IMR-90 (cell line): Measurements from ENCODE around the gene TBCA. TPM values are rescaled to one million over a fixed set of nuclear protein-coding genes. Genes with fewer than 3 reads are reported as not detected.

Source experiments
- ATAC-seq: fragments of 200-7000 bp; cut with Tn5 transposase; 2 replicates; pipeline ENCODE4 v1.9.1; 2020; ENCODE audit warnings: low read depth, mild to moderate bottlenecking, moderate library complexity
- BruUV-seq: library from RNA; stranded (reverse); fragments of 400-500 nt; replicated peaks from 2 replicates; lab custom pipeline; 2021; lab: Mats Ljungman, UMichigan
- CTCF ChIA-PET: fragments of 300-600 bp; formaldehyde crosslinking; extraction: SDS; loops from one replicate; lab custom pipeline; 2021; ENCODE audit warnings: antibody characterized with exemption; lab: Yijun Ruan, JAX
- POLR2A ChIA-PET: fragments of 300-600 bp; sonication (Branson Sonifier 250); formaldehyde crosslinking; loops from one replicate; lab custom pipeline; 2022; ENCODE audit warnings: antibody characterized with exemption; ENCODE audit not compliant: unreplicated experiment; lab: Charles Lee
- DNase-seq: peaks from one replicate; pipeline ENCODE4 v3.0.0; 2013
- H2AFZ ChIP-seq: replicated peaks from 2 replicates; pipeline ENCODE3; 2013; ENCODE audit warnings: low read length, mild to moderate bottlenecking; ENCODE audit not compliant: poor library complexity
- H2AK5ac ChIP-seq: 2 replicates; pipeline ENCODE4 v1.6.1; 2013; ENCODE audit warnings: low read depth, low read length, inconsistent platforms
- H2AK9ac ChIP-seq: replicated peaks from 2 replicates; pipeline ENCODE3; 2013; ENCODE audit warnings: mild to moderate bottlenecking, low read depth, low read length, moderate library complexity; ENCODE audit not compliant: poor library complexity
- H2BK120ac ChIP-seq: 2 replicates; pipeline ENCODE4 v1.6.1; 2013; ENCODE audit warnings: low read depth, low read length, inconsistent platforms
- H2BK15ac ChIP-seq: 3 replicates; pipeline ENCODE4 v1.6.1; 2013; ENCODE audit warnings: low read depth, low read length, inconsistent platforms
- H2BK20ac ChIP-seq: 2 replicates; pipeline ENCODE4 v1.6.1; 2013; ENCODE audit warnings: low read depth, mild to moderate bottlenecking, inconsistent platforms, low read length, moderate library complexity
- H2BK5ac ChIP-seq: 2 replicates; pipeline ENCODE4 v1.6.1; 2013; ENCODE audit warnings: mild to moderate bottlenecking, low read depth, low read length, inconsistent platforms; ENCODE audit not compliant: poor library complexity, severe bottlenecking
- H3K14ac ChIP-seq: replicated peaks from 2 replicates; pipeline ENCODE4 v1.6.1; 2013; ENCODE audit warnings: low read depth, low read length, inconsistent platforms
- H3K18ac ChIP-seq: 2 replicates; pipeline ENCODE4 v1.6.1; 2013; ENCODE audit warnings: low read depth, low read length, control low read depth
- H3K23ac ChIP-seq: 2 replicates; pipeline ENCODE4 v1.6.1; 2013; ENCODE audit warnings: low read depth, low read length, inconsistent platforms
- H3K27ac ChIP-seq: 2 replicates; pipeline ENCODE4 v1.5.1; 2013; ENCODE audit warnings: mild to moderate bottlenecking, control low read depth, low read length; ENCODE audit not compliant: insufficient read depth
- H3K27me3 ChIP-seq: 2 replicates; pipeline ENCODE4 v1.6.1; 2013; ENCODE audit warnings: low read length; ENCODE audit not compliant: control insufficient read depth, insufficient read depth
- H3K36me3 ChIP-seq: 2 replicates; pipeline ENCODE4 v1.6.1; 2013; ENCODE audit warnings: low read length, mixed read lengths; ENCODE audit not compliant: control insufficient read depth, insufficient read depth
- H3K4ac ChIP-seq: 2 replicates; pipeline ENCODE4 v1.6.1; 2013; ENCODE audit warnings: low read depth, low read length, inconsistent platforms
- H3K4me1 ChIP-seq: 2 replicates; pipeline ENCODE4 v1.6.1; 2013; ENCODE audit warnings: low read length, mixed read lengths; ENCODE audit not compliant: control insufficient read depth, insufficient read depth
- H3K4me2 ChIP-seq: 2 replicates; pipeline ENCODE4 v1.6.1; 2013; ENCODE audit warnings: low read depth, mild to moderate bottlenecking, control low read depth, low read length, moderate library complexity
- H3K4me3 ChIP-seq: 2 replicates; pipeline ENCODE4 v1.5.1; 2013; ENCODE audit warnings: low read depth, mild to moderate bottlenecking, control low read depth, low read length, moderate library complexity; ENCODE audit not compliant: insufficient read depth
- H3K56ac ChIP-seq: 2 replicates; pipeline ENCODE4 v1.6.1; 2013; ENCODE audit warnings: low read length, inconsistent platforms; ENCODE audit not compliant: insufficient read depth; ENCODE audit errors: extremely low read depth
- H3K79me1 ChIP-seq, 2 experiments: 2 replicates each; pipeline ENCODE4 v1.6.1; 2013; ENCODE audit warnings: low read length in 2 of 2, inconsistent platforms in 1 of 2, low read depth in 1 of 2
- H3K9ac ChIP-seq: 2 replicates; pipeline ENCODE4 v1.6.1; 2013; ENCODE audit warnings: low read depth, low read length, control low read depth
- H3K9me1 ChIP-seq: 2 replicates; pipeline ENCODE4 v1.6.1; 2013; ENCODE audit warnings: low read length, inconsistent platforms; ENCODE audit not compliant: insufficient read depth
- H3K9me3 ChIP-seq: 2 replicates; pipeline ENCODE4 v1.6.1; 2013; ENCODE audit warnings: low read length; ENCODE audit not compliant: control insufficient read depth, insufficient read depth
- H4K20me1 ChIP-seq: 2 replicates; pipeline ENCODE4 v1.6.1; 2013; ENCODE audit warnings: low read length, inconsistent platforms; ENCODE audit not compliant: insufficient read depth
- H4K5ac ChIP-seq: 2 replicates; pipeline ENCODE4 v1.6.1; 2013; ENCODE audit warnings: mild to moderate bottlenecking, low read depth, low read length, control low read depth
- H4K8ac ChIP-seq, 2 experiments: 2 replicates each; pipeline ENCODE4 v1.6.1; 2013; ENCODE audit warnings: low read depth in 2 of 2, low read length in 2 of 2, control low read depth in 1 of 2, inconsistent platforms in 1 of 2
- H4K91ac ChIP-seq: 2 replicates; pipeline ENCODE4 v1.6.1; 2013; ENCODE audit warnings: low read depth, low read length, inconsistent platforms; ENCODE audit not compliant: insufficient read depth
- BHLHE40 ChIP-seq: fragments of 150-350 bp; IDR thresholded peaks from 2 replicates; pipeline ENCODE4 v1.6.1; 2016; ENCODE audit warnings: mild to moderate bottlenecking, low read depth, low read length
- CEBPB ChIP-seq: IDR thresholded peaks from 2 replicates; pipeline ENCODE4 v1.6.1; 2012; ENCODE audit warnings: low read depth, low read length, improper control_type of control experiment
- CHD1 ChIP-seq: IDR thresholded peaks from 2 replicates; pipeline ENCODE4 v1.6.1; 2012; ENCODE audit warnings: low read depth, low read length, improper control_type of control experiment
- CTCF ChIP-seq: conservative IDR thresholded peaks from 2 replicates; pipeline ENCODE4 v1.5.1; 2012; ENCODE audit warnings: mild to moderate bottlenecking, low read depth, low read length, improper control_type of control experiment
- FOS ChIP-seq: fragments of 150-350 bp; IDR thresholded peaks from 2 replicates; pipeline ENCODE4 v1.6.1; 2016; ENCODE audit warnings: low read depth, low read length
- MAFK ChIP-seq: IDR thresholded peaks from 2 replicates; pipeline ENCODE4 v1.6.1; 2012; ENCODE audit warnings: low read depth, low read length, improper control_type of control experiment
- MAZ ChIP-seq: IDR thresholded peaks from 2 replicates; pipeline ENCODE4 v1.6.1; 2012; ENCODE audit warnings: low read depth, mild to moderate bottlenecking, low read length, improper control_type of control experiment, moderate library complexity, borderline replicate concordance
- MXI1 ChIP-seq: IDR thresholded peaks from 2 replicates; pipeline ENCODE4 v1.6.1; 2012; ENCODE audit warnings: low read depth, mild to moderate bottlenecking, low read length, moderate library complexity, borderline replicate concordance
- NFE2L2 ChIP-seq: fragments of 150-350 bp; IDR thresholded peaks from 2 replicates; pipeline ENCODE4 v1.6.1; 2016; ENCODE audit warnings: low read depth, mild to moderate bottlenecking, low read length
- POLR2A ChIP-seq: IDR thresholded peaks from 2 replicates; pipeline ENCODE4 v1.6.1; 2012; ENCODE audit warnings: mild to moderate bottlenecking, low read depth, low read length
- RAD21 ChIP-seq: IDR thresholded peaks from 2 replicates; pipeline ENCODE4 v1.6.1; 2012; ENCODE audit warnings: low read length, improper control_type of control experiment
- RCOR1 ChIP-seq: IDR thresholded peaks from 2 replicates; pipeline ENCODE4 v1.6.1; 2012; ENCODE audit warnings: mild to moderate bottlenecking, low read length, improper control_type of control experiment; ENCODE audit not compliant: insufficient replicate concordance
- RFX5 ChIP-seq: IDR thresholded peaks from 2 replicates; pipeline ENCODE4 v1.8.0; 2012; ENCODE audit warnings: low read depth, mild to moderate bottlenecking, low read length, moderate library complexity
- USF2 ChIP-seq: fragments of 150-350 bp; IDR thresholded peaks from 2 replicates; pipeline ENCODE4 v1.6.1; 2017; ENCODE audit warnings: mild to moderate bottlenecking, antibody characterized with exemption, low read length, low read depth
- WGBS, 2 experiments: methylation state at CpG; one replicate each; pipeline versions ENCODE4 v1.1.5 to v1.1.7; 2013; ENCODE audit warnings: missing lambda C conversion rate in 2 of 2; ENCODE audit not compliant: insufficient read length in 1 of 2; ENCODE audit errors: extremely low coverage in 2 of 2; 5-methylcytosine and 5-hydroxymethylcytosine counted together
- dilution Hi-C: fragments of 300-500 bp; cut with HindIII; formaldehyde crosslinking; loops from one replicate; pipeline ENCODE4 v1.14.3; 2018; ENCODE audit warnings: low sequenced_read_pairs; ENCODE audit not compliant: unreplicated experiment
- in situ Hi-C: fragments of 300-500 bp; cut with MboI; formaldehyde crosslinking; loops from 3 replicates; pipeline ENCODE4 v1.14.3; 2019; ENCODE audit warnings: low sequenced_read_pairs, inconsistent platforms, mixed read lengths
- intact Hi-C: fragments of 100-400 bp; cut with micrococcal nuclease; formaldehyde crosslinking; loops from 2 replicates; pipeline ENCODE4 v1.10.0; 2022
- polyA plus RNA-seq, 3 experiments: library from polyadenylated mRNA; depleted of rRNA; stranded (reverse); fragments of >200 nt; gene quantifications; 2 replicates each; pipeline ENCODE4 v1.2.3, GENCODE V29; 2012; ENCODE audit warnings: low replicate concordance in 1 of 3
- total RNA-seq: library from RNA; depleted of rRNA; stranded (reverse); fragments of >200 nt; gene quantifications from 2 replicates; pipeline ENCODE4 v1.2.3, GENCODE V29; 2012

Gene TBCA
- total and polyA plus RNA-seq, 2 of the 4 experiments (the other 2 are of a cell fraction) = 6.1 to 137 TPM

- Histone ChIP-seq H4K8ac (no peak overlapping the region), H3K27me3 (no peaks in the 10 kb centered on the region), H2AFZ (no peak overlapping the region), H4K20me1 (peaks cover 4% of the 10 kb centered on the region), H3K23ac (no peak overlapping the region), H4K91ac (no peak overlapping the region), H2AK5ac (no peak overlapping the region), H2AK9ac (no peak overlapping the region), H3K4me1 (peaks cover 4% of the 10 kb centered on the region), H2BK5ac (no peak overlapping the region), H4K5ac (no peak overlapping the region), H3K9me1 (peaks cover 2% of the 10 kb centered on the region; the same call in 1 of the 2 replicates), H2BK120ac (no peak overlapping the region), H3K36me3 (no peaks in the 10 kb centered on the region), H3K27ac (no peak overlapping the region), H2BK20ac (no peak overlapping the region), H2BK15ac (no peak overlapping the region), H3K79me1 (peaks cover 25 to 42% of the 10 kb centered on the region in 2 experiments), H3K56ac (no peak overlapping the region), H3K9ac (no peak overlapping the region), H3K18ac (no peak overlapping the region), H3K4me3 (no peak overlapping the region), H3K9me3 (no peaks in the 10 kb centered on the region), H3K4me2 (no peak overlapping the region), H3K4ac (no peak overlapping the region), H3K14ac (no peak overlapping the region)
- intact Hi-C loops = no loop called here
- BruUV-seq = no TSS peak
- ATAC-seq (no peak), DNase-seq (no peak)
- ChIA-PET CTCF (interaction anchor here (0.5 kb wide), 1 partner anchor 21 kb away, joined by 4 read pairs; no protein-coding TSS in a partner anchor), POLR2A (interaction anchor here (0.6 kb wide), 1 partner anchor 829 kb away, joined by 3 read pairs; no protein-coding TSS in a partner anchor)
- dilution Hi-C loops = no loop called here
- in situ Hi-C loops = no loop called here
- no CpG with 5 or more reads among the region's 3 CpGs for WGBS, 2 experiments
- no peak for TF ChIP-seq POLR2A
- TF ChIP-seq CTCF = no peak
- TF ChIP-seq MAFK = no peak
- TF ChIP-seq NFE2L2 = no peak
- no peak for TF ChIP-seq MXI1
- TF ChIP-seq RFX5 = no peak
- TF ChIP-seq CHD1 = no peak
- no peak for TF ChIP-seq RAD21
- TF ChIP-seq RCOR1 = no peak
- TF ChIP-seq CEBPB = no peak
- no peak for TF ChIP-seq MAZ
- TF ChIP-seq USF2 = no peak
- TF ChIP-seq BHLHE40 = no peak
- TF ChIP-seq FOS = no peak
Observed at GRCh38 chr5:77727190-77727589, 48.9 kb downstream of the TBCA start.
